ENCODE data around the gene SND1. TPM values are rescaled to one million over a fixed set of nuclear protein-coding genes. Genes with fewer than 3 reads are reported as not detected.
A peak's percentile ranks its signal among the peaks of the same experiment; 100 is the strongest.

The SND1 gene
- total RNA-seq, 2 donors from 2014 or later = 146 to 155 TPM

DNA sequence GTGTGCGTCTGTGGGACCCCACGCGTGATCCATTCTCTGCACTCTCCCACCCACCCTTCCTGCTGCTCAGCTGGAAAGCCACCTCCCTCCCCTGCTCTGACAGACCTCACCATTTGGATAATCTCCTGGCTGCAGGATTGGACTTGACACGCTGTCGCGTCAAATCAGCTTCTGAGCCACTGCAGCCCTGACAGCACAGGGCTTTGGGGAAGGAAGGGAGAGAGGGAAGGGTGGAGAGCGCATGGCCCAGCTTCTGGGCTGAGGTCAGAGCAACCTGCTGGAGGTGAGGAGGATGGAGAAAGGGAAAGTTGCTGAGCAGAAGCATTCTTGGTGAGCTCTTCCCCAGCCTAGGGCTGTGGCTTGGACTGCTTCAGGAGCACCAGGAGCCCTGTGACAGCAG, 428.2 kb downstream of the SND1 start:
- H3K36me3 ChIP-seq (replicated peaks in 1 of 2; ENCODE audit: insufficient read depth in 1 of 2, low read depth in 2 of 2) = peaks cover 8 to 17% of the 10 kb centered on the region in 2 donors
- ATAC-seq (no peak), DNase-seq (no peak)
- H3K27ac ChIP-seq = no peak overlapping the region
- H3K4me1 ChIP-seq = peaks cover 23% of the 10 kb centered on the region
- no peak overlapping the region for H3K4me3 ChIP-seq
- no peak for TF ChIP-seq POLR2A (IDR thresholded peaks at IDR 0.05)
- TF ChIP-seq CTCF (IDR thresholded peaks at IDR 0.05) = no peak
- H3K27me3 ChIP-seq = no peaks in the 10 kb centered on the region
- 92 to 96% methylated on average over 7 of the region's 7 CpGs for WGBS, 2 donors
- intact Hi-C loops (cut with DNase I) = no loop called here
- H3K9me3 ChIP-seq = no peaks in the 10 kb centered on the region

- no peaks in the 10 kb centered on the region for H3K9me3 ChIP-seq
- DNase-seq (no peak), ATAC-seq (no peak)
- H3K4me3 ChIP-seq = no peak overlapping the region
- H3K4me1 ChIP-seq = peaks cover 31% of the 10 kb centered on the region
- H3K27ac ChIP-seq = no peak overlapping the region
- TF ChIP-seq CTCF (IDR thresholded peaks at IDR 0.05) (no peak), POLR2A (IDR thresholded peaks at IDR 0.05) (no peak)
- H3K36me3 ChIP-seq (replicated peaks in 1 of 2; ENCODE audit: insufficient read depth in 1 of 2, low read depth in 2 of 2) = peaks cover 8 to 26% of the 10 kb centered on the region in 2 donors
- H3K27me3 ChIP-seq = no peaks in the 10 kb centered on the region
- intact Hi-C loops (cut with DNase I) = no loop called here
- WGBS, 2 donors = 93 to 97% methylated on average over 8 to 11 of the region's 11 CpGs
Observed at GRCh38 chr7:128081351-128081750, 429.4 kb downstream of the SND1 start.

DNA sequence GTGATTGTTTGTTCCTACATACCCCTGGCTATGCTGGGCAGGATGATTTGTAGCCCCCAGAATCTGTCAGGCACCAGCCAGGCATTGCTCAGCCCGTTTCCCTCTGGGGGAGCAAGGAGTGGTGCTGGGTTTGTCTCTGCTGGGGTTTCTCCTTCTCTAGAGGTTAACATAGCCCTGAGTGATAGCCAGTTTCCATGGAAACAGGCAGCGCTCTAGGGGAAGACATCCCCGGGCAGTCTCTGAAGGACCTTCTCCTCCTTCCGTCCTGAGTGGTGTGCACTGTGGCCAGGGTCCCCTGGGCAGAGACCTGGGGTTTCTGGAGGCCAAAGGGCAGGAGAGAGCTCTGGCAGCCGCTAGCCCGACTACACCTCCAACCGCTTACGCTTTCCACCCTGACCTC, 429.8 kb downstream of the SND1 start:
- Histone ChIP-seq H3K9me3 (no peaks in the 10 kb centered on the region), H3K4me1 (peaks cover 26% of the 10 kb centered on the region), H3K4me3 (no peak overlapping the region), H3K36me3 (replicated peaks in 1 of 2; ENCODE audit: insufficient read depth in 1 of 2, low read depth in 2 of 2) (peaks cover 8 to 29% of the 10 kb centered on the region in 2 donors), H3K27ac (no peak overlapping the region), H3K27me3 (no peaks in the 10 kb centered on the region)
- intact Hi-C loops (cut with DNase I) = no loop called here
- DNase-seq (no peak), ATAC-seq (no peak)
- TF ChIP-seq CTCF (IDR thresholded peaks at IDR 0.05) = no peak
- TF ChIP-seq POLR2A (IDR thresholded peaks at IDR 0.05) = no peak
- 94 to 96% methylated on average over 8 of the region's 8 CpGs for WGBS, 2 donors

- 90 to 92% methylated on average over 8 of the region's 8 CpGs for WGBS, 2 donors
- intact Hi-C loops (cut with DNase I) = no loop called here
- Histone ChIP-seq H3K4me3 (no peak overlapping the region), H3K4me1 (peaks cover 20% of the 10 kb centered on the region), H3K9me3 (no peaks in the 10 kb centered on the region), H3K27ac (no peak overlapping the region), H3K27me3 (no peaks in the 10 kb centered on the region), H3K36me3 (replicated peaks in 1 of 2; ENCODE audit: insufficient read depth in 1 of 2, low read depth in 2 of 2) (peaks cover 8 to 33% of the 10 kb centered on the region in 2 donors)
- ATAC-seq (no peak), DNase-seq (no peak)
- TF ChIP-seq CTCF (IDR thresholded peaks at IDR 0.05) (no peak), POLR2A (IDR thresholded peaks at IDR 0.05) (no peak)
Observed at GRCh38 chr7:128082431-128082830, 430.4 kb downstream of the SND1 start.

- ATAC-seq (peak; percentile 80), DNase-seq (peak; percentile 51 to 76 (median 62))
- Histone ChIP-seq H3K9me3 (no peaks in the 10 kb centered on the region), H3K27ac (peak overlapping the region; percentile 29 to 72 (median 54)), H3K27me3 (no peaks in the 10 kb centered on the region), H3K4me1 (peaks cover 17% of the 10 kb centered on the region), H3K36me3 (replicated peaks in 1 of 2; ENCODE audit: insufficient read depth in 1 of 2, low read depth in 2 of 2) (peaks cover 8 to 42% of the 10 kb centered on the region in 2 donors), H3K4me3 (no peak overlapping the region)
- intact Hi-C loops (cut with DNase I) = no loop called here
- TF ChIP-seq POLR2A (IDR thresholded peaks at IDR 0.05) (no peak), CTCF (IDR thresholded peaks at IDR 0.05) (no peak)
- WGBS, 2 donors = 46 to 50% methylated on average over 8 to 10 of the region's 10 CpGs
Observed at GRCh38 chr7:128084896-128085608, 433.1 kb downstream of the SND1 start.

Data from body of pancreas (tissue), 4 donors.